ENCODE results near the gene OR8B3.

DNA sequence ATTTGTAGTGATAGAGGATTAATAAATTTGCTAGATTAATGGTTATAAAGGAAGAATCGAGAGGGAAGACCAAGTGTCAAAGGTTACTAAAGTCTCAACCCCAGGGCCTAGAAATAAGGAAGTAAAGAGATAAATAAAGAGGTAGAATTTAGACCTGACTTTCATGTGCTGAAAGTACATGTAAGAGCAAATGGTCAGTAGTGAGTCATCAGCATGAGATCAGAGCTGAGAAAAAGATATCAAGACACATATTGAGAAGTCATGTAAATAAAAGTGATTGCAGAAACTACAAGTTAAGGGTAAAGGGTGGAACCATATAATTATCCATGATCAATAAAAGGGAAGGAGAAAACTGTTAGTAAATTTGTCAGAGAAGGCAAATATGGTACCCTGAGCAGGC is 48.1 kb upstream of the OR8B3 start:
- TF ChIP-seq, protein P1, sequence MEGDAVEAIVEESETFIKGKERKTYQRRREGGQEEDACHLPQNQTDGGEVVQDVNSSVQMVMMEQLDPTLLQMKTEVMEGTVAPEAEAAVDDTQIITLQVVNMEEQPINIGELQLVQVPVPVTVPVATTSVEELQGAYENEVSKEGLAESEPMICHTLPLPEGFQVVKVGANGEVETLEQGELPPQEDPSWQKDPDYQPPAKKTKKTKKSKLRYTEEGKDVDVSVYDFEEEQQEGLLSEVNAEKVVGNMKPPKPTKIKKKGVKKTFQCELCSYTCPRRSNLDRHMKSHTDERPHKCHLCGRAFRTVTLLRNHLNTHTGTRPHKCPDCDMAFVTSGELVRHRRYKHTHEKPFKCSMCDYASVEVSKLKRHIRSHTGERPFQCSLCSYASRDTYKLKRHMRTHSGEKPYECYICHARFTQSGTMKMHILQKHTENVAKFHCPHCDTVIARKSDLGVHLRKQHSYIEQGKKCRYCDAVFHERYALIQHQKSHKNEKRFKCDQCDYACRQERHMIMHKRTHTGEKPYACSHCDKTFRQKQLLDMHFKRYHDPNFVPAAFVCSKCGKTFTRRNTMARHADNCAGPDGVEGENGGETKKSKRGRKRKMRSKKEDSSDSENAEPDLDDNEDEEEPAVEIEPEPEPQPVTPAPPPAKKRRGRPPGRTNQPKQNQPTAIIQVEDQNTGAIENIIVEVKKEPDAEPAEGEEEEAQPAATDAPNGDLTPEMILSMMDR (IDR thresholded peaks at IDR 0.05; ENCODE audit: low read length), result no peak
- TF ChIP-seq EZH2 (IDR thresholded peaks at IDR 0.05; ENCODE audit: borderline replicate concordance, low read length), result no peak
